Fibroblast of skin of left biceps (primary cell): ENCODE data around the gene MMP23B.

Experiments used
- DNase-seq, 2 experiments: peaks; one replicate each; pipeline ENCODE4 v3.0.0-alpha.2; 2013; ENCODE audit warnings: low read depth in 2 of 2

MMP23B gene

GRCh38 chr1:1602968-1603506 lies 28.9 kb upstream of the MMP23B start:
- DNase-seq, result no peak

- DNase-seq, result no peak
Measured at GRCh38 chr1:1603671-1604373, 28.2 kb upstream of the MMP23B start.

DNA sequence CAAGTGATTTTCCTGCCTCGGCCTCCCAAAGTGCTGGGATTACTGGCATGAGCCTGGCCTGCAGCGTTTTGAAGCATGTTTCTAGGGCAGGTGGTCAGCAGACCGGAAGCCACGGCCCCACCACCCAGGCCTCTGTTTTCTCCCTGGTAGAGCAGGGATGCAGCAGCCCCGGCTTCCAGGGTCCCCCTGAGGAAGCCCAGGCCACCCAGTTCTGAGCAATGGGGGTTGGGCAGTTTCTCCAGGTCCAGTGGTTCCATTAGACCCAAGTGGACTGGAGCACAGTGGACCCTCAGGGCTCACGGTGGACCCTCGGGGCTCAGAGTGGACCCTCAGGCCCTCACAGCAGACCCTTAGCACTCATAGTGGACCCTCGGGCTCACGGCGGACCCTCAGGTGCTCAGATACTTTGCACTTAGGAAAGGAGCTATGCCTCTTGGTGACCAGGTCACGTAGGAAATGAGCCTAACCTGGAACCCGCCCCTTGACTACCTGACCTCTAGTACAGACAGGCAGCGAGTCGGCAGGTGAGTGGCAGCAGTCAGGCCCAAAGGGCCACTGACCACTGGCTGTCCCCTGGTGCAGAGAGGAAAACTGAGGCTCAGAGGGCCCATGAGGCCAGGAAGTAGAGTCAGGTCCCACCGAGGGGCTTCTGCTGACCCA lies 27.5 kb upstream of the MMP23B start:
- DNase-seq, result no peak

GRCh38 chr1:1605034-1605591 lies 26.9 kb upstream of the MMP23B start:
- no peak for DNase-seq

GRCh38 chr1:1605724-1606123 lies 26.2 kb upstream of the MMP23B start:
- DNase-seq, result no peak

DNA sequence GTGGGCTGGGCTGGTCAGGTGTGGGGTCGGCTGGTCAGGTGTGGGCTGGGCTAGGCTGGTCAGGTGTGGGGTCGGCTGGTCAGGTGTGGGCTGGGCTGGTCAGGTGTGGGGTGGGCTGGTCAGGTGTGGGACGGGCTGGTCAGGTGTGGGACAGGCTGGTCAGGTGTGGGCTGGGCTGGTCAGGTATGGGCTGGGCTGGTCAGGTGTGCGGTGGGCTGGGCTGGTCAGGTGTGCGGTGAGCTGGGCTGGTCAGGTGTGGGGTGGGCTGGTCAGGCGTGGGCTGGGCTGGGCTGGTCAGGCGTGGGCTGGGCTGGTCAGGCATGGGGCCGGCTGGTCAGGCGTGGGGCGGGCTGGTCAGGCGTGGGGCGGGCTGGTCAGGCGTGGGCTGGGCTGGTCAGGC lies 25.7 kb upstream of the MMP23B start:
- DNase-seq, result no peak

DNA sequence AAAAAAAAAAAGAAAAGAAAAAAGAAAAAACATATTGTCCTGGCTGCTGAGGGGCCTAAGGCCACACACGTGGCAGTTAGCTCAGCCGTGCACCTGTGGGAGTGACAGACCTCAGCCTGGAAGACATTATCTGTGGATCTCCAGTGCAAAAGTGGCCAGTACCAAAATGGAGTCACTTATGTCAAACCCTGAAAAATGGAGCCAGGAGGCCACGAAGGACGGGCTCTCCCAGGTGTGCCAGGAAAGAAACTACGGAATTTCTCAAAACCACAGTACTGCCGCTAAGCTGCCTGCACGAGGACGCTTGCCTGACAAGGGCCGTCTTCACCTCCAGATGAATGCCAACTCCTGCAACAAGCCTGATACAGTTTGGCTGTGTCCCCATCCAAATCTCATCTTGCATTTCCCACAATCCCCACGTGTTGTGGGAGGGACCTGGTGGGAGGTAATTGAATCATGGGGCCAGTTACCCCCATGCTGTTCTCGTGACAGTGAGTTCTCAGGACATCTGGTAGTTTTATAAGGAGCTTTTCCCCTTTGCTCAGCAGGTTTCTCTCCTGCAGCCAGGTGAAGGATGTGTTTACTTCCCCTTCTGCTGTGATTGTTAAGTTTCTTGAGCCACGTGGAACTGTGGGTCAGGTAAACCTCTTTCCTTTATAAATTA lies 22.0 kb upstream of the MMP23B start:
- DNase-seq, result no peak

DNA sequence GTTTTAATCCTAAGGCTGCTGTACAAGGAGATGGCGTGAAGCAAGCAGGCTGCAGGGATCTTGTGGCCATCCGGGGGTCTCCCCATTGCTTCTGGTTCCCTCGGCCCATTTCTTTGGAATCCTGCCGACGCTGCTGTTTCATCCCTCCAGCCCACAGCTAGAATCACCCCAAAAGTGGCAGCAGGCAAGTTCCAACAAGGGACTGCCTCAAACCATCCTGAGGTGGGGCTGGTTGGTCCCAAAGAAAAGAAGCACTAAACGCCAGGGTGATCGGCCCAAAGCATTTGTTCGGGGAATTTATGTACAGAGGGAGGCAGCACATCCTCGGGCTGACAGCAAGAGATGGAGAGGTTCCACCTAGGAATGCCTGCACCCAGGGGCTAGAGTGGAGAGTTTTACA lies 21.2 kb upstream of the MMP23B start:
- no peak for DNase-seq

DNA sequence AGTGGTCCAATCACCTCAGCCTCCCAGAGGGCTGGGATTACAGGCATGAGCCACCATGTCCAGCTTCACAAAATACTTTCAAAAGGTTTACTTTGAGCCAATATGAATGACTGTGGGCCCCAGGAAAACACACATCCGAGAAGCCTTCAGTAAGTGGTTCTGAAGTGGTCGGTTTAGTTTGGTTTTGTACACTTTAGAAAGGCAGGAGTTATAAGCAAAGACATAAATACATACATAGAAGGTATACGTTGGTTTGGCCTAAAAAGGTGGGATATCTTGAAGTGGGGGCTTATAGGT lies 19.9 kb upstream of the MMP23B start:
- DNase-seq, result no peak

GRCh38 chr1:1613509-1614082 lies 18.4 kb upstream of the MMP23B start:
- no peak for DNase-seq

DNA sequence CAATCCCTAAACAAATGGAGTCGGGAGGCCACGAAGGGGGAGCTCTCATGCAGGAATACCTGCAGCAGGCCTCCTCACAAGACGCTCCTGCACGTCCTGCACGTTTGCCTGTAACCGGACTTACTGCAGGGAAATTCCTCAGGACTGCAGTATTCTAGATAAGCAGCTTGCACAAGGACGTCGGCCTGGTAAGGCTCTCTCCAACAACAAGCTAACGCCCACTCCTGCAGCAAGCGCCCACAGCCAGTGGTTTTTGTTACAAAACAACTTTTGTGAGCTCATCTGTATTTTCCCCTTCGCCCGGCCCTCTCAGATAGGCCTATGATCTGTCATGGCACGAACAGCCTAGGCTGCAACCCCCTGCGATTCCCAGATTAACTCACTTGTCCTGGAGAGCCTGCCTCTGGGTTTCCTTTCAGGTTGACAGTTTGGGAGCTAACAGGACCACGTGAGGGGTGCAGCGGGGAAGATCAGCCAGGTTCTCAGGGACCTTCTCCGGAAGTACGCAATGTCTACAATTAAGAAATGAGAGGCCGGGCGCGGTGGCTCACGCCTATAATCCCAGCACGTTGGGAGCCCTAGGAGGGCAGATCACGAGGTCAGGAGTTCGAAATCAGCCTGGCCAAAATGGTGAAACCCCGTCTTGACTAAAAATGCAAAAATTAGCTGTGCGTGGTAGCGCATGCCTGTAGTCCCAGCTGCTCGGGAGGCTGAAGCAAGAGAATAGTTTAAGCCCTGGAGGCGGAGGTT lies 17.6 kb upstream of the MMP23B start:
- peak; percentile 12 to 16 for DNase-seq

- DNase-seq, result no peak
Measured at GRCh38 chr1:1614954-1615255, 17.1 kb upstream of the MMP23B start.

DNA sequence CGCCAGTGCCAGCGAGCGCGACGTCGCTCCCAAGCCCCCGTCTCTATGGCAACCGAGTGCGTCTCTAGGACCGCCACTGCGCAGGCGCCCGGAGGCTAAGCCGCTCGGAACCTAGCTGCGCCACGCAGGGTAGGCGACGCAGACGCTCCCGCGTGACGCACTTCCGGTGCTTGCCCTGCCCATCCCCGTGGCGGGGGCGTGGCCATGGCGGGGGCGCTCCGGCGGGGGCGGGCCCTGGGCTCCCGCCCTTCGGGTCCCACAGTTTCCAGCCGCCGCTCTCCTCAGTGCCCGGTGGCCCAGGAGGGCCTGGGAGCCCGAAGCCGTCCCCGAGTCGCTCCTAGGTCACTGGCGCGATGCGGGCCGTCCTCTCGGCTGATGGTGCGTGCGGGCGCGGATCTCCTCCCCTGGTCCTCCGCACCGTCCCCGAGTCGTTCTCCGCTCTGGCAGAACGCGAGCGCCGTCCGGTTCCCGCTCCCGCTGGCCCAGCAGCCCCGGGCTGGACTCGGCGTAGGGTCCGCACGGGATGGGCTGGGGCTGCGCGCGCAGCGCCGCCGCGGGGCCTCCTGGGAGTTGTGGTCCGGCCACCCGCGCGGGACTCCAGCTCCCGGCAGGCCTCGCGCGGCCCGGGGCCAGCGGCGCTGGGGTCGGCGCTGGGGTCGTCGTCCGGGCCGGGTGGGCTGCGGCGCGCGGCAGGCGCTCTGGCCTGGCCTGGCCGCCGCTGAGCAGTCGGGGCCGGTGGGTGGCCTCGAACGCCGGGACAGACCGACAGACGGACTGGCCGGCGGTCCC lies 16.5 kb upstream of the MMP23B start, which contains the start of gene MIB2:
Gene MIB2, plus strand, starts transcription at position 245 of the 789 bp plus-strand sequence. CDS start 7,953 bp downstream, outside the sequence.
- DNase-seq, result peak; percentile 82 to 87

- no peak for DNase-seq
Measured at GRCh38 chr1:1616045-1616790, 15.8 kb upstream of the MMP23B start.

GRCh38 chr1:1616838-1617237 lies 15.1 kb upstream of the MMP23B start:
- DNase-seq, result no peak

DNA sequence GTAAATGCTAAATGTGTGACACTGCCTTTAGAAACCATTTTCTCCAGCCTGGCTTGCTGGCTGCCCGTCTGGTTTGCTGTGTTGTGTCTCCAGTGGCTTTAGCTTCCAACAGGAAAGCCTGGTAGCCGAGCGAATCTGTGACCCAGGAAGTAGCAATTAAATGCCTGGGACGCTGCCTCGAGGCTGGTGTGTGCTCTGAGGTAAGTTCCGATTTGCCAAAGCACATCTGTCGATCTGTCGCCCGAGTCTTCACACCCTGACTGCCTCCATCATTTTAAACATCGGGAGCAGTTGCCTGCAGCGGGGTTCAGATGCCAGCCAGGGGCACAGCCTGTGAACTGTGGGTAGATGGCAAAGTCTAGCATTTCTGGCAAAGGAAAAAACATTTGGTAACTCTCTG lies 14.5 kb upstream of the MMP23B start:
- DNase-seq, result no peak

DNA sequence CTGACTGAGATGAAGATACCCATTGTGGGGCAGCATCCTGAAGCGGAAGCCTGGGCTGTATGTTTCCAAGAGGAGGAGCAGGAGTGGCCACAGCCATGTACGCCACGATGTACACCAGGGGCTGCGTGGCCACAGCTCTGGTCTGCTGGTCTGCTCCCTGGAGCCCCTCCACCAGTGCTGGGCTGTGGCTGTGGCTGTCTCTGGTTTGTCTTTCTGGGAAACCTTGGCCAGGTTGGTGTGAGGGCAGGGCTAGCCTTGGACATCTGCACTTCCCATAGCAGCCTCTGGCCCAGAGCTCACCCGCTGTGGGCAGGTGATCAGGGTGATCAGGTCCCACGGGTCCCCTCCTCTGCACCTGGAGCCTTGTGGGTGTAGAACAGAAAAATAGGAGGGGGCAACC lies 14.0 kb upstream of the MMP23B start:
- no peak for DNase-seq

DNA sequence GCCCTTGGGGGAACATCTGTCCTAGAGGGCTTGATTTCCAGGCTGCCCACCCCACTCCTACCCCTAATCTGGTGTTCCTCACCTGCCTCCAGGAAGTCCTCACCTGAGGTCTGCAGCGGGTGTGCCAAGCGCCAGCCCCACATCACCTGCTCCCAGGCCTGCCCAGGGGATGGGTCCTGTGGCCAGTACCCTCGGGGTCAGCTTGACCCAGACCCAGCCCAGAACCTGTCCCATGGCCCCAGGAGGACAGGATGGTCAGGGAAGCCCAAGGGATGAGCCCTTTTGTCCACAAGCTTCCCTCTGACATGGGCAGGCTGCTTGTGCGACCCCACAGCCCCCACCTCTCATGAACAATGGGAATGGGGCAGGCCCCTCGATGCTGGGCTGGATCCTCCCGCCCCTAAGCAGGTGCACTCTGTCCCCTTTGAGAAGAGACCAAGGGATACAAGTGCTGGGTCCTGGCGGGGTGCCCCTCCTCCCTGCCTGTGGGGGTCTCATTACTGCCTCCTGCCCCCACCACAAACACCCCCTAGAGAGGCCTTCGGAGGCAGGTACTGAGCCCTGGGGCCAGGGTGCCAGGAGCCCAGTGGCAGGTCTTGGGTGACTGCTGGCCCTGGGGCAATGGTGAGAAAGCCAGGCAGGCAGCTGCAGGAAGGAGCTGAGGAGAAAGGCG lies 13.4 kb upstream of the MMP23B start:
- no peak for DNase-seq

GRCh38 chr1:1619917-1620361 lies 12.0 kb upstream of the MMP23B start:
- no peak for DNase-seq
